NCI-H446 (cell line): ENCODE data around the gene RGS9BP.
A peak's percentile ranks its signal among the peaks of the same experiment; 100 is the strongest.
"Not testable (repeated sequence)": the region's sequence is repeated elsewhere in the genome, so short reads cannot be mapped to it uniquely, and the experiment has no call there.

Experiments used
- DNase-seq, 2 experiments: peaks; one replicate each; lab custom pipeline; 2025; lab: John Stamatoyannopoulos, UW

Gene RGS9BP, protein sequence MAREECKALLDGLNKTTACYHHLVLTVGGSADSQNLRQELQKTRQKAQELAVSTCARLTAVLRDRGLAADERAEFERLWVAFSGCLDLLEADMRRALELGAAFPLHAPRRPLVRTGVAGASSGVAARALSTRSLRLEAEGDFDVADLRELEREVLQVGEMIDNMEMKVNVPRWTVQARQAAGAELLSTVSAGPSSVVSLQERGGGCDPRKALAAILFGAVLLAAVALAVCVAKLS

GRCh38 chr19:32675720-32676185 is at the start of gene RGS9BP:
Gene RGS9BP (plus strand): TSS chr19:32675848. CDS start chr19:32676264, 416 bp downstream.
- peak; percentile 72 to 87 for DNase-seq

DNA sequence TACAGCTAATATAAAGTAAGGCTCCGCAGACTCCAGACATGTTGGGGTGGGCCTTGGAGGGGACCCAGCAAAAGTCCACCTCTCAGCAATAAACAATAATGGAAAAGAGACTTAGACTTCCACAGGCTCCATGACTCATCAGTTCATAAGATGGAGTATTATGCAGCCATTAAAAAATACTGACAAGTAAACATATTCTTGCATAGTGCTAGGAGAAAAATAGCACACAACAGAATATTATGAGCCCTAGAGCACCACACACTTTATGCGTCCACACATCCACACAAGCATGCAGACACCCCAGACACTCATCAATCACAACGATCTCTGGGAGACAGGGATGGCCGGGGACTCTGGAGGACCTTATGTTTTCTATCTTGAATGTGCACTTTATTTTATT is 48.7 kb upstream of the RGS9BP start:
- no peak for DNase-seq

- no peak for DNase-seq
Measured at GRCh38 chr19:32627714-32628270, 47.9 kb upstream of the RGS9BP start.

GRCh38 chr19:32630338-32630737 is 45.3 kb upstream of the RGS9BP start:
- DNase-seq, result no peak

DNA sequence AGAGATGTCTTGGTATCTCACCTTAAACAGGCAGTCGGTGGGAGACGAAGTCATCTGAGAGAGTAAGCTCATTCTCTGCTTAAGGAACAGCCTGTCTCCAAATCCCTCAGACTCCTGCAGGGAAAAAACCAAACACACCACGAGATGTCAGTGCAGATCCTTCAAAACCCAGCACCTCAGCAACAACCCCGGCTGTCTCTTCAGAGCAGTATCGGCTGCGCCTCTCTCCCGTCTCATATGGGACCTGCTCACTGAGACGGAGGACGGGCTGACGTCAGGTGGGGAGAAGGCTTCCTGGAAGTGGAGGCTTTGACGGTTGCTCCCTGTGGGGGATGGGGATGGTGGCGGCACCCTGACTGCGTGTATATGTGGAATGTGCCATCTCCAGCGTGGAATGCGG is 44.3 kb upstream of the RGS9BP start:
- DNase-seq, result no peak

DNA sequence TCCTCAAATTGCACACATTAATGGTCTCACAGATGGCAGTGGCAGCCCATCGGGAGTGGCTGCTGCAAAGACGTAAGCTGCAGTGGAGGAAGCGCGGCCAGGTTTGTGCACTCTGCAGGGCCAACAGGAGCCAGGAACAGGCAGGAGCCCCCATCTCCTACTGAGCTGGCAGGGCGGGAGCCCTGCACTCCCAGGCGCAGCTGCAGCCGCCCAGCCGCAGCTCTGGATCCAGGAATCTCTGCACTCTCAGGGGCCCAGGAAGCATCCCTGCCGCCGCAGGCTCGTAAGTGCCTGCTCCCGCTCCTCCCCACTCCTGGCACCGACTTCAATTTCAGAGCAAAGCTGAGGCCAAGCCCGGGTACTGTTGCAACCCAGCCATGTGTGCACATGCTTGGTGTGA is 38.2 kb upstream of the RGS9BP start:
- no peak for DNase-seq

DNA sequence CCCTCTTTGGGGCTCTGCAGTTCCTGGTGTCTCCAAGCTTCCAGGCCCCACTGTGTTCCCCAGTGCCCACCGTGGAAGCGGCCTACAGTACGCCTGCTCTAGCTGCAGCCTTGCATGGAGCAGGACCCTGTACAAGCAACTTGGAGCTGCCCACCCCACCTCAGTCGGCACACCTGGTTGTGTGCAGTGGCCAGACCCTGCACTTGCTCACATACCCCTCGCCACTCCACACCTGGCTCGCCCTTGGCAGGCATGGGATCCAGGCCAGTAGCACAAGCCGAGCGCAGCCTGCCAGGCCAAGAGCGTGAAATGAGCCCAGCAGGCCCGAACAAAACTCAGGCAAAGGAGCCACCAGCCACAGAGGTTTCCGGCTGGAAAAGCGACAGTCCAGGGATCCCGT is 37.0 kb upstream of the RGS9BP start:
- no peak for DNase-seq

DNA sequence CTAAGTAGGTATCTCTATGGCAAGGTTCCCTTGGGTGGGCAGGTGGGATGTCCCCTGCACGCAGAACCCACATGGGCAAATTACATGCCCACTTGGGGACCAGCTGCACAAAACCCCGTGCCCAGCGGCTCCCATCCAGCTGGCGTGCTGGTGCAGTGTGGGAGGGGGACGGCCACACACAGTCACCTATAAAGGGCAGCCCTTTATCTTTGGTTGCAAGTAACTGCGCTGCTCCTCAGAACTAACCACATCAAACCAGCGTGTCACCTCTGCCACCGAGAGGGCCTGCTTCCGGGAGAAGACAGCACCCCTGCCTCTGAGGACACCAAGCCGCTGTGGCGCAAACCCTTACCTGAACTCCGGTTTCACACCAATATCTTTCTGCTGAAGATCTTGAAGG is 32.9 kb upstream of the RGS9BP start:
- DNase-seq, result no peak

DNA sequence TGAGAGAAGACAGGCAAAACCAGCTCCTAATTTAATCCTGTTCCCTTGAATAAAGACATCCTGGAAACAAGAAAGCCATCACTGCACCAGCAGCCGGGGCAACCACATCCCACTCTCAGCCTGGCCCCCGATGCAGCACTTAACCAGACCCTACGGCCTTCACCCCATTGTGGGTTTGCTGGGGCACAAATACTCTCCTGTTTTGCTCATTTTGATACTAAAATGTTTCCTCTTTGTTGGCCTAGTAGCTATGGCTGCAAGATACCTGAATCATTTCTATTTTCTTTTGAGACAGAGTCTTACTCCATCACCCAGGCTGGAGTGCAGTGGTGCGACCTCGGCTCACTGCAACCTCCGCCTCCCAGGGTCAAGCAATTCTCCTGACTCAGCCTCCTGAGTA is 29.1 kb upstream of the RGS9BP start:
- no peak for DNase-seq

DNA sequence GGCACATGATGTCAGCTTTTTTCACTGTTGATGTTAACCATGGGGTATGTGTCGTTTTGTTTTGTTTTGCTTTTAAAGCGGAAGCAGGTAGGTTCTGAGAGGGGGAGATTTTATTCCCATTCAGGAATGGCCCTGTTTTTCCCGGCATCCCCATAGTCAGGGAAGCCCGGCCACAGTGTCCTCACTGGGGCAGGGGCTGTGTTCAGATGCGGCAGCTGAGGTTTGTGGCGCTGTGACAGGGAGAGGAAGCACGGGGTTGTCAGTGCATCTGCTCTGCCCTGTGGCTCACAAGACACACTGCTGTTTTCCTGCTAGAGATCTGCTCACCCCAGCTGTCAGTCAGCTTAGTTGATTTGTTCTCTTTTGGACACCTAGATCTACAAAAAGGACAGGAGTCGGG is 28.3 kb upstream of the RGS9BP start:
- DNase-seq, result no peak

DNA sequence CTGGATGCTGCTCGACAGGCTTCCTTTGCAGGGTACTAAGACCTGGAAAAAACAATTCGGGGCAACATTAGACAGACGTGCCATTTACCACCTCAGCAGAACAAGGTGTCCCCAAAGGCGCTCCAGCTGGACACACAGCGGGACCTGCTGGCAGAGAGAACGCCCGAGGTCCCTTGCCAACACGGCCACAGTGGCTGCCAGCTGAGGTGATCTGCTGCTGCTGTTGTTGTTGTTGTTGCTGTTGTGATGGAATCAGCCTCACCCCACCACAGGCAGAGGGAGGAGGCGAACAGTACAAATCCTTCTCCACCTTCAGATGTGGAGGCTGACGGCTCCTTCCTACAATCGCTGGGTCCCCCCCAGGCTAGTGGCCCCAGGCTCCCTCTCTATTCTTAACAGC is 25.9 kb upstream of the RGS9BP start:
- no peak for DNase-seq

- DNase-seq, result no peak
Measured at GRCh38 chr19:32650671-32651070, 25.0 kb upstream of the RGS9BP start.

- DNase-seq, result no peak
Measured at GRCh38 chr19:32651729-32652140, 23.9 kb upstream of the RGS9BP start.

DNA sequence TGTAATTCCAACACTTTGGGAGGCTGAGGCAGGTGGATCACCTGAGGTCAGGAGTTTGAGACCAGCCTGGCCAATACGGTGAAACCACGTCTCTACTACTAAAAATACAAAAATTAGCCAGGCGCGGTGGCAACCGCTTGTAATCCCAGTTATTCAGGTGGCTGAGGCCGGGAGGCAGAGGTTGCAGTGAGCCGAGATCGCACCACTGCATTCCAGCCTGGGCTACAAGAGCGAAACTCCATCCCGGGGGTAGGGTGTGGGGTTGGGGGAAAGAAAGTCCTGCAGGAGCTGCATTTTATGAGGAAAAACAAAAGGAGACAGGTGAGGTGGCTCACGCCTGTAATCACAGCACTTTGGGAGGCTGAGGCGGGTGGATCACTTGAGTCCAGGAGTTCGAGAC is 23.3 kb upstream of the RGS9BP start:
- DNase-seq, result not testable (repeated sequence)

- peak in 1 of 2 experiments; percentile 47 for DNase-seq
Measured at GRCh38 chr19:32652894-32653598, 22.6 kb upstream of the RGS9BP start.

DNA sequence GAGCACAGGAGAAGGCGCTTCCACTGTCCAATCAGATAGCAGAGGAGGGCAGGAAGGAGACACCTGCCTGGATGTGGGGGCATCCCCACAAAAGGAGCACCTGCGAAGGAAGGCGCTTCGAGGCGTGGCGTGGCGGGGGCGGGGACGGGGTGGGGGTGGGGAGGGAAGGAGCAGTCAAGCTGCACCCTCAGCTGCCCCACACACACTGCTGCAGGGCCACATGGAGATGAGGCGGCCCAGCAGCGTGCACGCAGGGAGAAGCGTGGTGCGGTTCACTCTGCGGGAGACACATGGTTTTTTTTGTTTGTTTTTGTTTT is 22.1 kb upstream of the RGS9BP start:
- no peak for DNase-seq

DNA sequence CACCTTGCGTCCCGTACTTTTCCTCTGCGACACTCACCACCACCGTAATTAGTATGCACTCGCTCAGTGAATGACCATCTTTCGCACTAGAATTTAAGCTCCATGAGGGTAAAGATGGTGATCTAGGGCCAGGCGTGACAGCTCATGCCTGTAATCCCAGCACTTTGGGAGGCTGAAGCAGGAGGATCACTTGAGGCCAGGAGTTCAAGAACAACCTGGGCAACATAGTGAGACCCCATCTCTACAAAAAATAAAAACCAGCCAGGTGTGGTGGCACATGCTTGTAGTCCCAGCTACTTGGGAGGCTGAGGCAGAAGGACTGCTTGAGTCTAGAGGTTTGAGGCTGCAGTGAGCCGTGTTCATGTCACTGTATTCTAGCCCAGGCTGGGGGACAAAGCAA is 19.3 kb upstream of the RGS9BP start:
- not testable (repeated sequence) for DNase-seq

GRCh38 chr19:32658075-32658474 is 17.6 kb upstream of the RGS9BP start:
- DNase-seq, result no peak

GRCh38 chr19:32658527-32658926 is 17.1 kb upstream of the RGS9BP start:
- no peak for DNase-seq

DNA sequence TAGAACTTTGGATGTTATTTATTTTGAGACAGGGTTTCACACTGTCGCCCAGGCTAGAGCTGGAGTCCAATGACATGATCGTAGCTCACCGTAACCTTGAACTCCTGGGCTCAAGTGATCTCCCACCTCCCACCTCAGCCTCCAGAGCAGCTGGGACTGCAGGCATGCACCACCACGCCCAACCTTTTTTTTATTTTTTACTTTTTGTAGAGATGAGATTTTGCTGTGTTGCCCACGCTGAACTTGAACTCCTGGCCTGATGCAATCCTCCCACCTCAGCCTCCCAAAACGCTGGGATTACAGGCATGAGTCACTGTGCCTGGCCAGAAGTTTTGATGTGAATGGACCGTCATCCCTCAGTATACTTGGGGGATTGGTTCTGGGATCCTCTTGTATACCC is 14.3 kb upstream of the RGS9BP start:
- no peak for DNase-seq

GRCh38 chr19:32662186-32662585 is 13.5 kb upstream of the RGS9BP start:
- no peak for DNase-seq

- no peak for DNase-seq
Measured at GRCh38 chr19:32666084-32666483, 9.6 kb upstream of the RGS9BP start.

- no peak for DNase-seq
Measured at GRCh38 chr19:32669310-32669709, 6.3 kb upstream of the RGS9BP start.
